ENCODE results near the gene TMEM170B. TPM values are rescaled to one million over a fixed set of nuclear protein-coding genes. Genes with fewer than 3 reads are reported as not detected.

Gene TMEM170B
- total and polyA plus RNA-seq, 9 of the 15 experiments (the other 6 are each of a cell fraction or from before 2014, with no cell fraction given) = 0.03 to 0.11 (median 0.07) TPM

- Histone ChIP-seq H3K9me1 (ENCODE audit: control insufficient read depth, insufficient read depth, low read length) (no peaks in the 10 kb centered on the region), H3K36me3 (ENCODE audit: control insufficient read depth, insufficient read depth, low read length) (no peaks in the 10 kb centered on the region), H3K9ac (ENCODE audit: insufficient read depth in 1 of 2, low read depth in 2 of 2, low read length in 2 of 2) (no peak overlapping the region), H3K27me3 (ENCODE audit: control insufficient read depth in 2 of 2, insufficient read depth in 2 of 2, low read length in 2 of 2) (peaks cover 0 to 4% of the 10 kb centered on the region in 2 experiments; a peak in 2 of 5 replicates), H3K27ac (ENCODE audit: extremely low read depth, low read depth, low read length) (no peak overlapping the region), H2AFZ (ENCODE audit: low read depth, low read length) (no peak overlapping the region), H3K9me3 (replicated peaks; ENCODE audit: control insufficient read depth, insufficient read depth, low read depth, low read length) (no peaks in the 10 kb centered on the region), H3K79me2 (ENCODE audit: control insufficient read depth, insufficient read depth, low read length) (no peaks in the 10 kb centered on the region), H3K4me2 (ENCODE audit: insufficient read depth, low read length) (no peak overlapping the region), H3K4me3 (no peak overlapping the region), H4K20me1 (replicated peaks; ENCODE audit: control insufficient read depth, insufficient read depth, low read length) (no peaks in the 10 kb centered on the region), H3K4me1 (replicated peaks in 1 of 2; ENCODE audit: control insufficient read depth in 2 of 2, insufficient read depth in 2 of 2, low read length in 2 of 2) (no peaks in the 10 kb centered on the region)
- DNase-seq (ENCODE audit: extremely low read depth in 1 of 4, low spot score in 3 of 4) (no peak), FAIRE-seq (no peak), ATAC-seq (no peak)
- TF ChIP-seq CHD2 (IDR thresholded peaks at IDR 0.05; ENCODE audit: low read depth, low read length) = no peak
- TF ChIP-seq, protein P1, sequence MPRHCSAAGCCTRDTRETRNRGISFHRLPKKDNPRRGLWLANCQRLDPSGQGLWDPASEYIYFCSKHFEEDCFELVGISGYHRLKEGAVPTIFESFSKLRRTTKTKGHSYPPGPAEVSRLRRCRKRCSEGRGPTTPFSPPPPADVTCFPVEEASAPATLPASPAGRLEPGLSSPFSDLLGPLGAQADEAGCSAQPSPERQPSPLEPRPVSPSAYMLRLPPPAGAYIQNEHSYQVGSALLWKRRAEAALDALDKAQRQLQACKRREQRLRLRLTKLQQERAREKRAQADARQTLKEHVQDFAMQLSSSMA (CRISPR knock-in tag; IDR thresholded peaks at IDR 0.05) = no peak
- TF ChIP-seq MIER1 (IDR thresholded peaks at IDR 0.05; ENCODE audit: low read depth) = no peak
- TF ChIP-seq ZNF347 (CRISPR knock-in tag; IDR thresholded peaks at IDR 0.05; ENCODE audit: low read depth) = no peak
- intact Hi-C loops (cut with micrococcal nuclease) (no loop called here), in situ Hi-C loops (cut with MboI) (no loop called here)
- ChIA-PET CTCF (ENCODE audit: low intra/inter-chr PET ratio) (no interaction called here), POLR2A (no interaction called here)
- no TSS peak for BruUV-seq (replicated peaks)
These were observed 10.2 kb upstream of the TMEM170B start for GRCh38 chr6:11527274-11527870.

GRCh38 chr6:11528996-11529395 lies 8.6 kb upstream of the TMEM170B start:
- Histone ChIP-seq H3K4me2 (ENCODE audit: insufficient read depth, low read length) (no peak overlapping the region), H3K9me3 (replicated peaks; ENCODE audit: control insufficient read depth, insufficient read depth, low read depth, low read length) (no peaks in the 10 kb centered on the region), H3K4me1 (replicated peaks in 1 of 2; ENCODE audit: control insufficient read depth in 2 of 2, insufficient read depth in 2 of 2, low read length in 2 of 2) (no peaks in the 10 kb centered on the region), H3K4me3 (no peak overlapping the region), H3K79me2 (ENCODE audit: control insufficient read depth, insufficient read depth, low read length) (no peaks in the 10 kb centered on the region), H3K27ac (ENCODE audit: extremely low read depth, low read depth, low read length) (no peak overlapping the region), H2AFZ (ENCODE audit: low read depth, low read length) (no peak overlapping the region), H3K9ac (ENCODE audit: insufficient read depth in 1 of 2, low read depth in 2 of 2, low read length in 2 of 2) (no peak overlapping the region), H3K9me1 (ENCODE audit: control insufficient read depth, insufficient read depth, low read length) (no peaks in the 10 kb centered on the region), H3K27me3 (ENCODE audit: control insufficient read depth in 2 of 2, insufficient read depth in 2 of 2, low read length in 2 of 2) (no peaks in the 10 kb centered on the region; a peak in 1 of 5 replicates), H4K20me1 (replicated peaks; ENCODE audit: control insufficient read depth, insufficient read depth, low read length) (no peaks in the 10 kb centered on the region), H3K36me3 (ENCODE audit: control insufficient read depth, insufficient read depth, low read length) (no peaks in the 10 kb centered on the region)
- WGBS (ENCODE audit: insufficient coverage, low coverage, missing lambda C conversion rate) = 0% methylated on average over 2 of the region's 2 CpGs
- POLR2A ChIA-PET = no interaction called here
- BruUV-seq (replicated peaks) = no TSS peak
- DNase-seq (ENCODE audit: extremely low read depth in 1 of 4, low spot score in 3 of 4) (no peak), FAIRE-seq (no peak), ATAC-seq (no peak)
- intact Hi-C loops (cut with micrococcal nuclease) = no loop called here
- in situ Hi-C loops (cut with MboI) = no loop called here
- CTCF ChIA-PET (ENCODE audit: low intra/inter-chr PET ratio) = no interaction called here
- no peak for TF ChIP-seq NBN (IDR thresholded peaks at IDR 0.05; ENCODE audit: low read depth)
- no peak for TF ChIP-seq DDX20 (tag; IDR thresholded peaks at IDR 0.05; ENCODE audit: low read depth)
- no peak for TF ChIP-seq STAG1 (CRISPR knock-in tag; IDR thresholded peaks at IDR 0.05; ENCODE audit: borderline replicate concordance)
- TF ChIP-seq XRCC3 (IDR thresholded peaks at IDR 0.05) = no peak
- TF ChIP-seq NFATC3 (IDR thresholded peaks at IDR 0.05) = no peak
- no peak for TF ChIP-seq CHD1 (IDR thresholded peaks at IDR 0.05; ENCODE audit: low read length)
- TF ChIP-seq, protein P2, sequence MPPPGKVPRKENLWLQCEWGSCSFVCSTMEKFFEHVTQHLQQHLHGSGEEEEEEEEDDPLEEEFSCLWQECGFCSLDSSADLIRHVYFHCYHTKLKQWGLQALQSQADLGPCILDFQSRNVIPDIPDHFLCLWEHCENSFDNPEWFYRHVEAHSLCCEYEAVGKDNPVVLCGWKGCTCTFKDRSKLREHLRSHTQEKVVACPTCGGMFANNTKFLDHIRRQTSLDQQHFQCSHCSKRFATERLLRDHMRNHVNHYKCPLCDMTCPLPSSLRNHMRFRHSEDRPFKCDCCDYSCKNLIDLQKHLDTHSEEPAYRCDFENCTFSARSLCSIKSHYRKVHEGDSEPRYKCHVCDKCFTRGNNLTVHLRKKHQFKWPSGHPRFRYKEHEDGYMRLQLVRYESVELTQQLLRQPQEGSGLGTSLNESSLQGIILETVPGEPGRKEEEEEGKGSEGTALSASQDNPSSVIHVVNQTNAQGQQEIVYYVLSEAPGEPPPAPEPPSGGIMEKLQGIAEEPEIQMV (tag; conservative IDR thresholded peaks at IDR 0.05; ENCODE audit: low read depth) = no peak
- no peak for TF ChIP-seq GTF2E2 (tag; IDR thresholded peaks at IDR 0.05)

Data from K562 (cell line).